NCI-H524 treated with DMSO at 0.1 percent for 48 hours (cell line): ENCODE results near the gene F2R.
"Not testable (repeated sequence)": the region's sequence is repeated elsewhere in the genome, so short reads cannot be mapped to it uniquely, and the experiment has no call there.

ENCODE experiments used
- DNase-seq: peaks from one replicate; lab custom pipeline; 2025; lab: John Stamatoyannopoulos, UW

F2R gene

GRCh38 chr5:76715736-76716455 is at the start of gene F2R:
Gene F2R (plus strand): TSS chr5:76716126. CDS start chr5:76716308, 182 bp downstream.
- DNase-seq = no peak

GRCh38 chr5:76667495-76667894 is 48.4 kb upstream of the F2R start:
- DNase-seq = no peak

- no peak for DNase-seq
Observed at GRCh38 chr5:76669245-76669644, 46.7 kb upstream of the F2R start.

- no peak for DNase-seq
Observed at GRCh38 chr5:76670508-76670907, 45.4 kb upstream of the F2R start.

GRCh38 chr5:76672242-76672641 is 43.7 kb upstream of the F2R start:
- DNase-seq = no peak

- no peak for DNase-seq
Observed at GRCh38 chr5:76673125-76673524, 42.8 kb upstream of the F2R start.

GRCh38 chr5:76674330-76675066 is 41.4 kb upstream of the F2R start:
- no peak for DNase-seq

GRCh38 chr5:76675364-76675763 is 40.6 kb upstream of the F2R start:
- DNase-seq = no peak

- DNase-seq = no peak
Observed at GRCh38 chr5:76677849-76678472, 38.0 kb upstream of the F2R start.

- no peak for DNase-seq
Observed at GRCh38 chr5:76679231-76679630, 36.7 kb upstream of the F2R start.

GRCh38 chr5:76680826-76681225 is 35.1 kb upstream of the F2R start:
- DNase-seq = not testable (repeated sequence)

- DNase-seq = no peak
Observed at GRCh38 chr5:76681287-76681686, 34.6 kb upstream of the F2R start.

- DNase-seq = no peak
Observed at GRCh38 chr5:76682387-76682786, 33.5 kb upstream of the F2R start.

- DNase-seq = no peak
Observed at GRCh38 chr5:76683816-76684731, 31.9 kb upstream of the F2R start.

GRCh38 chr5:76684756-76685519 is 31.0 kb upstream of the F2R start:
- DNase-seq = no peak

- DNase-seq = no peak
Observed at GRCh38 chr5:76685704-76686103, 30.2 kb upstream of the F2R start.

GRCh38 chr5:76688212-76688611 is 27.7 kb upstream of the F2R start:
- DNase-seq = no peak

GRCh38 chr5:76688836-76689235 is 27.1 kb upstream of the F2R start:
- no peak for DNase-seq

GRCh38 chr5:76689321-76690036 is 26.4 kb upstream of the F2R start:
- DNase-seq = no peak

- no peak for DNase-seq
Observed at GRCh38 chr5:76690037-76690679, 25.8 kb upstream of the F2R start.
